Fibroblast of lung (primary cell): ENCODE results near the gene FAM13A. TPM values are rescaled to one million over a fixed set of nuclear protein-coding genes. Genes with fewer than 3 reads are reported as not detected.
"Not testable (repeated sequence)": the region's sequence is repeated elsewhere in the genome, so short reads cannot be mapped to it uniquely, and the experiment has no call there.

ENCODE experiments used
- DNase-seq, 2 donors: peaks; one replicate each; pipeline versions ENCODE4 v3.0.0 to v3.0.0-alpha.2; 2010; ENCODE audit warnings: low read depth in 2 of 2
- H2AFZ ChIP-seq: 2 replicates; pipeline ENCODE4 v1.5.1; 2012; ENCODE audit warnings: low read length, control low read depth, inconsistent platforms
- H3K27ac ChIP-seq: 2 replicates; pipeline ENCODE4 v1.5.1; 2011; ENCODE audit warnings: low read length, control low read depth; ENCODE audit not compliant: insufficient read depth
- H3K27me3 ChIP-seq: 2 replicates; pipeline ENCODE4 v1.5.1; 2011; ENCODE audit warnings: mild to moderate bottlenecking, low read length; ENCODE audit not compliant: control insufficient read depth, insufficient read depth
- H3K36me3 ChIP-seq: 2 replicates; pipeline ENCODE4 v1.5.1; 2011; ENCODE audit warnings: low read length; ENCODE audit not compliant: control insufficient read depth, insufficient read depth
- H3K4me1 ChIP-seq: 2 replicates; pipeline ENCODE4 v1.5.1; 2011; ENCODE audit warnings: low read length; ENCODE audit not compliant: control insufficient read depth, insufficient read depth; ENCODE audit errors: extremely low read depth
- H3K4me2 ChIP-seq: 2 replicates; pipeline ENCODE4 v1.5.1; 2011; ENCODE audit warnings: low read length, control low read depth; ENCODE audit not compliant: insufficient read depth; ENCODE audit errors: extremely low read depth
- H3K4me3 ChIP-seq, 4 experiments: fragments of 200-600 bp in 1 of 4; sonication (generic) in 1 of 4; replicated peaks in 1 of 4; 2 replicates each; pipeline ENCODE4 v1.5.1; 2011 to 2016; ENCODE audit warnings: low read length in 4 of 4, low read depth in 3 of 4, mild to moderate bottlenecking in 3 of 4, control low read depth in 2 of 4, inconsistent platforms in 1 of 4, mixed read lengths in 1 of 4; ENCODE audit not compliant: insufficient read depth in 1 of 4; ENCODE audit errors: control extremely low read depth in 1 of 4
- H3K79me2 ChIP-seq: 2 replicates; pipeline ENCODE4 v1.5.1; 2012; ENCODE audit warnings: mild to moderate bottlenecking, low read length, inconsistent platforms; ENCODE audit not compliant: control insufficient read depth, insufficient read depth
- H3K9ac ChIP-seq: 2 replicates; pipeline ENCODE4 v1.5.1; 2011; ENCODE audit warnings: mild to moderate bottlenecking, low read length, control low read depth; ENCODE audit not compliant: insufficient read depth
- H3K9me3 ChIP-seq: 2 replicates; pipeline ENCODE4 v1.5.1; 2012; ENCODE audit warnings: low read depth, low read length; ENCODE audit not compliant: control insufficient read depth, insufficient read depth
- H4K20me1 ChIP-seq: 2 replicates; pipeline ENCODE4 v1.5.1; 2011; ENCODE audit warnings: low read length; ENCODE audit not compliant: control insufficient read depth, insufficient read depth; ENCODE audit errors: extremely low read depth
- CTCF ChIP-seq, 2 donors: IDR thresholded peaks in 1 of 2; conservative IDR thresholded peaks in 1 of 2; 1 replicate in 1 of 2; 2 replicates in 1 of 2; pipeline ENCODE4 v1.5.1; 2011 to 2012; ENCODE audit warnings: low read length in 2 of 2, control low read depth in 1 of 2, inconsistent platforms in 1 of 2, low read depth in 1 of 2, mild to moderate bottlenecking in 1 of 2
- EZH2 ChIP-seq: IDR thresholded peaks from 2 replicates; pipeline ENCODE4 v1.5.1; 2012; ENCODE audit warnings: low read length, control low read depth, mild to moderate bottlenecking; ENCODE audit errors: missing control alignments
- polyA plus RNA-seq, 2 donors: library from polyadenylated mRNA; depleted of rRNA in 1 of 2; stranded (reverse) in 1 of 2; unstranded in 1 of 2; fragments of >200 nt; gene quantifications; 2 replicates each; pipeline ENCODE4 v1.2.1, GENCODE V29; 2011 to 2012; ENCODE audit warnings: missing spikeins in 1 of 2
- total RNA-seq: library from RNA; depleted of rRNA; stranded (reverse); fragments of >200 nt; gene quantifications from 2 replicates; pipeline ENCODE4 v1.2.1, GENCODE V29; 2014

FAM13A gene
- total and polyA plus RNA-seq, 2 donors (not counting 1 experiment from before 2014, with no cell fraction given): 14.3 to 23.9 TPM

- no peaks in the 10 kb centered on the region for H3K27me3 ChIP-seq
- H4K20me1 ChIP-seq: no peaks in the 10 kb centered on the region
- H3K4me2 ChIP-seq: no peak overlapping the region
- no peak overlapping the region for H3K9ac ChIP-seq
- TF ChIP-seq CTCF (conservative IDR thresholded peaks at IDR 0.05 in 1 of 2, IDR thresholded peaks at IDR 0.05 in 1 of 2; ENCODE audit: low read depth in 1 of 2, low read length in 2 of 2) (no peak), EZH2 (no peak)
- no peaks in the 10 kb centered on the region for H3K36me3 ChIP-seq
- DNase-seq: peak; percentile 51 to 55
- no peak overlapping the region for H2AFZ ChIP-seq
- no peak overlapping the region for H3K4me3 ChIP-seq
- H3K4me1 ChIP-seq: no peaks in the 10 kb centered on the region
- no peak overlapping the region for H3K27ac ChIP-seq
- no peaks in the 10 kb centered on the region for H3K9me3 ChIP-seq
- no peaks in the 10 kb centered on the region for H3K79me2 ChIP-seq
Observed at GRCh38 chr4:88908003-88908402, 149.0 kb downstream of the FAM13A start.

- Histone ChIP-seq H3K4me3 (no peak overlapping the region), H4K20me1 (no peaks in the 10 kb centered on the region), H2AFZ (no peak overlapping the region), H3K9me3 (no peaks in the 10 kb centered on the region), H3K36me3 (no peaks in the 10 kb centered on the region), H3K4me1 (no peaks in the 10 kb centered on the region), H3K79me2 (no peaks in the 10 kb centered on the region), H3K27ac (no peak overlapping the region), H3K9ac (no peak overlapping the region), H3K4me2 (no peak overlapping the region), H3K27me3 (no peaks in the 10 kb centered on the region)
- TF ChIP-seq CTCF (conservative IDR thresholded peaks at IDR 0.05 in 1 of 2, IDR thresholded peaks at IDR 0.05 in 1 of 2; ENCODE audit: low read depth in 1 of 2, low read length in 2 of 2) (no peak), EZH2 (no peak)
- DNase-seq: peak in 1 of 2 donors; percentile 2
Observed at GRCh38 chr4:88907478-88907877, 149.5 kb downstream of the FAM13A start.

GRCh38 chr4:88904240-88904639 lies 152.7 kb downstream of the FAM13A start:
- H3K9me3 ChIP-seq, H4K20me1 ChIP-seq: not testable (repeated sequence)

More at GRCh38 chr4:88904240-88904639, 152.7 kb downstream of the FAM13A start:
- DNase-seq, H3K79me2 ChIP-seq, H3K4me2 ChIP-seq, H3K36me3 ChIP-seq, H3K4me1 ChIP-seq, H3K9ac ChIP-seq, H2AFZ ChIP-seq, H3K27me3 ChIP-seq, H3K27ac ChIP-seq, H3K4me3 ChIP-seq: not testable (repeated sequence)
